Activated T-cell treated with anti-CD3 and anti-CD28 coated beads for 24 hours (primary cell): ENCODE measurements around the gene PELI2.

Experiments
- DNase-seq: peaks from one replicate; pipeline ENCODE4 v3.0.0-alpha.2; 2020; ENCODE audit warnings: low read depth

Gene PELI2

GRCh38 chr14:56119201-56119981, 1.2 kb downstream of the PELI2 start:
- DNase-seq: peak; percentile 13

GRCh38 chr14:56120091-56120691, 2.0 kb downstream of the PELI2 start:
- DNase-seq: no peak

- DNase-seq: no peak
These were observed 3.6 kb downstream of the PELI2 start for GRCh38 chr14:56121816-56122215.

- no peak for DNase-seq
These were observed 4.1 kb downstream of the PELI2 start for GRCh38 chr14:56122301-56122700.

GRCh38 chr14:56124327-56124726, 6.1 kb downstream of the PELI2 start:
- DNase-seq: no peak

- DNase-seq: no peak
These were observed 7.8 kb downstream of the PELI2 start for GRCh38 chr14:56125772-56126636.

- DNase-seq: no peak
These were observed 8.4 kb downstream of the PELI2 start for GRCh38 chr14:56126637-56126913.

- no peak for DNase-seq
These were observed 8.9 kb downstream of the PELI2 start for GRCh38 chr14:56127156-56127555.

- DNase-seq: no peak
These were observed 10.9 kb downstream of the PELI2 start for GRCh38 chr14:56129092-56129491.

GRCh38 chr14:56129933-56130332, 11.7 kb downstream of the PELI2 start:
- no peak for DNase-seq

GRCh38 chr14:56131004-56131864, 13.0 kb downstream of the PELI2 start:
- no peak for DNase-seq

- no peak for DNase-seq
These were observed 13.9 kb downstream of the PELI2 start for GRCh38 chr14:56131865-56132833.

- no peak for DNase-seq
These were observed 15.3 kb downstream of the PELI2 start for GRCh38 chr14:56133547-56133946.

- DNase-seq: no peak
These were observed 16.8 kb downstream of the PELI2 start for GRCh38 chr14:56135001-56135400.

GRCh38 chr14:56135668-56136067, 17.5 kb downstream of the PELI2 start:
- no peak for DNase-seq

GRCh38 chr14:56136571-56137452, 18.6 kb downstream of the PELI2 start:
- DNase-seq: no peak

GRCh38 chr14:56137453-56137807, 19.2 kb downstream of the PELI2 start:
- DNase-seq: no peak

GRCh38 chr14:56137849-56138248, 19.6 kb downstream of the PELI2 start:
- no peak for DNase-seq

GRCh38 chr14:56138928-56139327, 20.7 kb downstream of the PELI2 start:
- no peak for DNase-seq

- no peak for DNase-seq
These were observed 24.1 kb downstream of the PELI2 start for GRCh38 chr14:56142314-56142713.
